ENCODE measurements around the gene IGHMBP2. TPM values are rescaled to one million over a fixed set of nuclear protein-coding genes. Genes with fewer than 3 reads are reported as not detected.

The IGHMBP2 gene
- total RNA-seq, 4 donors from 2014 or later = 30.2 to 59.5 (median 49.2) TPM

GRCh38 chr11:68912254-68912653 lies 8.6 kb downstream of the IGHMBP2 start:
- Histone ChIP-seq H3K9me3 (no peaks in the 10 kb centered on the region), H3K4me3 (no peak overlapping the region), H3K36me3 (peaks cover 0 to 93% (median 0%) of the 10 kb centered on the region in 3 donors), H3K4me1 (no peaks in the 10 kb centered on the region), H3K27me3 (no peaks in the 10 kb centered on the region), H3K27ac (no peak overlapping the region)
- TF ChIP-seq POLR2A (IDR thresholded peaks at IDR 0.05) (no peak), CTCF (IDR thresholded peaks at IDR 0.05) (no peak)
- no peak for DNase-seq

- Histone ChIP-seq H3K4me3 (no peak overlapping the region), H3K4me1 (no peaks in the 10 kb centered on the region), H3K36me3 (peaks cover 0 to 93% (median 0%) of the 10 kb centered on the region in 3 donors), H3K27me3 (no peaks in the 10 kb centered on the region), H3K27ac (no peak overlapping the region), H3K9me3 (no peaks in the 10 kb centered on the region)
- TF ChIP-seq CTCF (IDR thresholded peaks at IDR 0.05) (no peak), POLR2A (IDR thresholded peaks at IDR 0.05) (no peak)
- DNase-seq = no peak
Observed at GRCh38 chr11:68913188-68913587, 9.5 kb downstream of the IGHMBP2 start.

- Histone ChIP-seq H3K9me3 (no peaks in the 10 kb centered on the region), H3K4me1 (no peaks in the 10 kb centered on the region), H3K4me3 (no peak overlapping the region), H3K27me3 (no peaks in the 10 kb centered on the region), H3K27ac (no peak overlapping the region), H3K36me3 (peaks cover 0 to 93% (median 0%) of the 10 kb centered on the region in 3 donors)
- TF ChIP-seq CTCF (IDR thresholded peaks at IDR 0.05) (no peak), POLR2A (IDR thresholded peaks at IDR 0.05) (no peak)
- DNase-seq = no peak
Observed at GRCh38 chr11:68914761-68915160, 11.1 kb downstream of the IGHMBP2 start.

GRCh38 chr11:68916439-68916838 lies 12.7 kb downstream of the IGHMBP2 start:
- Histone ChIP-seq H3K27me3 (no peaks in the 10 kb centered on the region), H3K4me1 (no peaks in the 10 kb centered on the region), H3K4me3 (no peak overlapping the region), H3K9me3 (no peaks in the 10 kb centered on the region), H3K36me3 (peaks cover 0 to 94% (median 0%) of the 10 kb centered on the region in 3 donors), H3K27ac (no peak overlapping the region)
- no peak for TF ChIP-seq POLR2A (IDR thresholded peaks at IDR 0.05)
- TF ChIP-seq CTCF (IDR thresholded peaks at IDR 0.05) = no peak
- no peak for DNase-seq

- Histone ChIP-seq H3K4me1 (peaks cover 0 to 10% (median 0%) of the 10 kb centered on the region in 4 donors), H3K4me3 (no peak overlapping the region), H3K27ac (peak overlapping the region in 1 of 4 donors; percentile 48), H3K27me3 (no peaks in the 10 kb centered on the region), H3K9me3 (peaks cover 0 to 20% (median 2%) of the 10 kb centered on the region in 4 donors), H3K36me3 (peaks cover 0 to 96% (median 0%) of the 10 kb centered on the region in 3 donors)
- no peak for TF ChIP-seq CTCF (IDR thresholded peaks at IDR 0.05)
- TF ChIP-seq POLR2A (IDR thresholded peaks at IDR 0.05) = no peak
- DNase-seq = no peak
Observed at GRCh38 chr11:68923614-68924013, 19.9 kb downstream of the IGHMBP2 start.
